ENCODE data around the gene TVP23C. TPM values are rescaled to one million over a fixed set of nuclear protein-coding genes. Genes with fewer than 3 reads are reported as not detected.

TVP23C gene
- total RNA-seq, 1 experiment from 2014 or later: 16.9 TPM

DNA sequence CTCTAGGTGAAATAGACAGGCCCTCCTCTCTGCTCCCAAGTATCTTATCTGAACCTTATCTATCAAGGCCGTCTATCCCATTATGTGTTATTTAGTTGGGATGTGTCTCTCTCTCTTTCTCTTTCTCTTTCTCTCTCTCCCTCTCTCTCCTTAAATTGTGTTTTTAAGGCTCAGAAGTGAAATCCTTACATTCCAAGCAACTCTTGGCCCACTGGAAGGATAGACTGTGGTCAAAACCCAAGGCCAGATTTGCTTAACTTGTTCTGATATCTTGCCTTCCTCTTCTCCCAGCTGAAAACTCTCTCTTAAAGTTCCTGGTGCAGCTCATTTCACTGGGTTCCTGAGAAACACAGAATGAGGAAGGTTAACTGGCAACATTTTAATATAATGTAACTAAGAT is 110.5 kb downstream of the TVP23C start:
- H3K27me3 ChIP-seq (ENCODE audit: insufficient read depth, low read length): no peaks in the 10 kb centered on the region
- no CpG with 5 or more reads among the region's 1 CpG for WGBS (ENCODE audit: extremely low coverage, insufficient read length, low lambda C conversion rate)
- H3K4me2 ChIP-seq (ENCODE audit: insufficient read depth, insufficient read length, low read length): no peak overlapping the region

More for the DNA sequence above, 110.5 kb downstream of the TVP23C start:
- peaks cover 0 to 7% of the 10 kb centered on the region in 2 experiments; a peak in 3 of 5 replicates for H3K9me3 Mint-ChIP-seq
- H3K9me3 ChIP-seq (ENCODE audit: control insufficient read depth, low read depth, low read length): no peaks in the 10 kb centered on the region
- no peaks in the 10 kb centered on the region for H4K20me1 ChIP-seq (ENCODE audit: control insufficient read depth, insufficient read depth, insufficient read length)
- no peak overlapping the region for H3K4me3 Mint-ChIP-seq
- no peak overlapping the region for H2BK120ac ChIP-seq (ENCODE audit: low read depth, low read length, poor library complexity, severe bottlenecking)
- H3K27ac Mint-ChIP-seq: no peak overlapping the region
- H3K56ac ChIP-seq (ENCODE audit: insufficient read length, low read depth, low read length): no peak overlapping the region
- no peak overlapping the region for H3T11ph ChIP-seq (ENCODE audit: low read length)
- DNase-seq: no peak
- no peak overlapping the region for H4K5ac ChIP-seq (ENCODE audit: insufficient read length, low read depth, low read length)
- no peaks in the 10 kb centered on the region for H3K27me3 Mint-ChIP-seq (ENCODE audit: low read depth)
- no peaks in the 10 kb centered on the region for H3K23me2 ChIP-seq (ENCODE audit: insufficient read length, low read depth, low read length, poor library complexity, severe bottlenecking)
- H2BK15ac ChIP-seq (ENCODE audit: low read depth, low read length): no peak overlapping the region
- no peaks in the 10 kb centered on the region for H3K79me2 ChIP-seq (ENCODE audit: insufficient read depth, low read length)
- H3K4ac ChIP-seq (ENCODE audit: low read depth, low read length): no peak overlapping the region
- no peaks in the 10 kb centered on the region for H3K79me1 ChIP-seq (ENCODE audit: insufficient read depth, low read depth, low read length, poor library complexity, severe bottlenecking)
- H4K8ac ChIP-seq (replicated peaks; ENCODE audit: insufficient read length, low read depth, low read length): no peak overlapping the region
- no peak overlapping the region for H4K91ac ChIP-seq (ENCODE audit: insufficient read length, low read depth, low read length)
- no peak overlapping the region for H2AK5ac ChIP-seq (ENCODE audit: insufficient read length, low read length)
- peaks cover 18 to 20% (median 19%) of the 10 kb centered on the region in 3 experiments for H3K36me3 Mint-ChIP-seq (ENCODE audit: insufficient read depth in 1 of 3, low read depth in 3 of 3)
- no peaks in the 10 kb centered on the region for H3K4me1 ChIP-seq (ENCODE audit: insufficient read depth, low read length)
- H3K4me1 Mint-ChIP-seq: no peaks in the 10 kb centered on the region
- no peak overlapping the region for H3K14ac ChIP-seq (ENCODE audit: insufficient read depth, low read length)
- TF ChIP-seq, protein P1, sequence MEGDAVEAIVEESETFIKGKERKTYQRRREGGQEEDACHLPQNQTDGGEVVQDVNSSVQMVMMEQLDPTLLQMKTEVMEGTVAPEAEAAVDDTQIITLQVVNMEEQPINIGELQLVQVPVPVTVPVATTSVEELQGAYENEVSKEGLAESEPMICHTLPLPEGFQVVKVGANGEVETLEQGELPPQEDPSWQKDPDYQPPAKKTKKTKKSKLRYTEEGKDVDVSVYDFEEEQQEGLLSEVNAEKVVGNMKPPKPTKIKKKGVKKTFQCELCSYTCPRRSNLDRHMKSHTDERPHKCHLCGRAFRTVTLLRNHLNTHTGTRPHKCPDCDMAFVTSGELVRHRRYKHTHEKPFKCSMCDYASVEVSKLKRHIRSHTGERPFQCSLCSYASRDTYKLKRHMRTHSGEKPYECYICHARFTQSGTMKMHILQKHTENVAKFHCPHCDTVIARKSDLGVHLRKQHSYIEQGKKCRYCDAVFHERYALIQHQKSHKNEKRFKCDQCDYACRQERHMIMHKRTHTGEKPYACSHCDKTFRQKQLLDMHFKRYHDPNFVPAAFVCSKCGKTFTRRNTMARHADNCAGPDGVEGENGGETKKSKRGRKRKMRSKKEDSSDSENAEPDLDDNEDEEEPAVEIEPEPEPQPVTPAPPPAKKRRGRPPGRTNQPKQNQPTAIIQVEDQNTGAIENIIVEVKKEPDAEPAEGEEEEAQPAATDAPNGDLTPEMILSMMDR (conservative IDR thresholded peaks at IDR 0.05): no peak
- H3K27ac ChIP-seq (ENCODE audit: insufficient read length, low read depth, low read length): no peak overlapping the region
- H2BK12ac ChIP-seq (ENCODE audit: insufficient read length, low read depth, low read length): no peak overlapping the region
- H3K18ac ChIP-seq (ENCODE audit: insufficient read length, low read depth, low read length): no peak overlapping the region
- no peak overlapping the region for H2AFZ ChIP-seq (ENCODE audit: low read length)
- H3K23ac ChIP-seq (ENCODE audit: insufficient read length, low read depth, low read length): no peak overlapping the region
- H3K9ac ChIP-seq (ENCODE audit: extremely low read depth, insufficient read length, low read length): no peak overlapping the region
- H2BK20ac ChIP-seq (ENCODE audit: low read depth, low read length, poor library complexity, severe bottlenecking): no peak overlapping the region
- no peak overlapping the region for H2BK5ac ChIP-seq (ENCODE audit: insufficient read length, low read length)

Other genes with a start within 250 kb of the TVP23C start
- gene TEKT3, start 221.9 kb downstream of the TVP23C start, total RNA-seq (2021): 0.42 and 0.57 TPM in 2 replicates
- 3.8 and 5.0 TPM in 2 replicates for gene CDRT4, start 95.9 kb downstream of the TVP23C start, total RNA-seq (2021)
- not detected in 2 replicates for gene FBXW10B, start 56.2 kb upstream of the TVP23C start, total RNA-seq (2021)
- gene TRIM16, start 120.8 kb upstream of the TVP23C start, total RNA-seq (2021): 15.1 and 17.7 TPM in 2 replicates
- gene ZNF286A, start 136.3 kb upstream of the TVP23C start, total RNA-seq (2021): 101 and 109 TPM in 2 replicates
- gene TBC1D26, start 168.8 kb upstream of the TVP23C start, total RNA-seq (2021): 0.77 and 0.83 TPM in 2 replicates

Data from H9 (cell line).